Testis (tissue), 3 donors: Measurements from ENCODE around the gene CTU1. TPM values are rescaled to one million over a fixed set of nuclear protein-coding genes. Genes with fewer than 3 reads are reported as not detected.

Experiments
- DNase-seq: peaks from one replicate; pipeline ENCODE4 v3.0.0-alpha.2; 2019
- H3K27ac ChIP-seq, 2 donors: fragments of 200-600 bp; sonication (generic); one replicate each; pipeline ENCODE4 v1.5.1; 2019
- H3K27me3 ChIP-seq: fragments of 200-600 bp; sonication (generic); one replicate; pipeline ENCODE4 v1.5.1; 2019
- H3K36me3 ChIP-seq: fragments of 200-600 bp; sonication (generic); one replicate; pipeline ENCODE4 v1.5.1; 2017; ENCODE audit warnings: low read depth; ENCODE audit errors: missing control alignments
- H3K4me1 ChIP-seq: fragments of 200-600 bp; sonication (generic); one replicate; pipeline ENCODE4 v1.5.1; 2019
- H3K4me3 ChIP-seq, 2 donors: fragments of 200-600 bp; sonication (generic); one replicate each; pipeline ENCODE4 v1.5.1; 2017 to 2019
- H3K9me3 ChIP-seq: fragments of 200-600 bp; sonication (generic); one replicate; pipeline ENCODE4 v1.5.1; 2017
- POLR2A ChIP-seq: fragments of 450-650 bp; IDR thresholded peaks from one replicate; pipeline ENCODE4 v1.6.1; 2017; ENCODE audit warnings: antibody characterized with exemption, mild to moderate bottlenecking, moderate library complexity
- WGBS, 2 donors: methylation state at CpG; one replicate each; pipeline ENCODE4 v1.1.5; 2018; 5-methylcytosine and 5-hydroxymethylcytosine counted together
- intact Hi-C: fragments of 100-400 bp; cut with DNase I; formaldehyde crosslinking; loops from one replicate; pipeline ENCODE4 v1.15.1; 2023; ENCODE audit warnings: low total_unique reads
- polyA plus RNA-seq: library from polyadenylated mRNA; stranded (reverse); fragments of 350-450 nt; fragmentation: Illumina TruSeq; extraction: RNeasy Lipid Tissue Mini Kit (QIAGEN cat#74804); gene quantifications from one replicate; pipeline ENCODE4 v1.2.3, GENCODE V29; 2014; ENCODE audit warnings: low read depth, low replicate concordance; ENCODE audit not compliant: insufficient read depth
- total RNA-seq, 2 donors: library from RNA; depleted of rRNA; stranded (reverse); fragments of >200 nt; gene quantifications; one replicate each; pipeline ENCODE4 v1.2.3, GENCODE V29; 2016
- TF ChIP-seq, protein P1 (sequence below), 3 experiments: fragments of 450-650 bp in 2 of 3; fragments of 200-600 bp in 1 of 3; sonication (generic) in 1 of 3; IDR thresholded peaks; one replicate each; pipeline ENCODE4 v1.5.1; 2016 to 2019; ENCODE audit warnings: antibody characterized with exemption in 3 of 3, mild to moderate bottlenecking in 2 of 3, moderate library complexity in 1 of 3

CTU1 gene
- total and polyA plus RNA-seq, 3 donors from 2014 or later = 2.0 to 23.5 (median 17.6) TPM

DNA sequence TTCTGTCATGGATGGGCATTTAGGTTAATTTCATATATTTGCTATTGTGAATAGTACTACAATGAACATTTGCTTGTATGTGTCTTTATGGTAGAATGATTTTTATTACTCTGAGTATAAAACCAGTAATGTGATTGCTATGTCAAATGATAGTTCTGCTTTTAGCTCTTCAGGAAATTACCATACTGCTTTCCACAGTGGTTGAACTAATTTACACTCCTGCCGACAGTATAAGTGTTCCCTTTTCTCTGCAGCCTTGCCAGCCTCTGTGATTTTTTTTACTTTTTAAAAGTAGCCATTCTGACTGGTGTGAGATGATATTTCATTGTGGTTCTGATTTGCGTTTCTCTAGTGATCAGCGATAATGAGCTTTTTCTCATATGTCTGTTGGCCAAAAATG, 40.4 kb upstream of the CTU1 start:
- Histone ChIP-seq H3K4me1 (no peaks in the 10 kb centered on the region), H3K9me3 (no peaks in the 10 kb centered on the region), H3K27ac (no peak overlapping the region), H3K4me3 (no peak overlapping the region), H3K36me3 (no peaks in the 10 kb centered on the region), H3K27me3 (no peaks in the 10 kb centered on the region)
- WGBS, 2 donors = 75 to 90% methylated on average over 3 of the region's 3 CpGs
- intact Hi-C loops = no loop called here
- TF ChIP-seq, protein P1, sequence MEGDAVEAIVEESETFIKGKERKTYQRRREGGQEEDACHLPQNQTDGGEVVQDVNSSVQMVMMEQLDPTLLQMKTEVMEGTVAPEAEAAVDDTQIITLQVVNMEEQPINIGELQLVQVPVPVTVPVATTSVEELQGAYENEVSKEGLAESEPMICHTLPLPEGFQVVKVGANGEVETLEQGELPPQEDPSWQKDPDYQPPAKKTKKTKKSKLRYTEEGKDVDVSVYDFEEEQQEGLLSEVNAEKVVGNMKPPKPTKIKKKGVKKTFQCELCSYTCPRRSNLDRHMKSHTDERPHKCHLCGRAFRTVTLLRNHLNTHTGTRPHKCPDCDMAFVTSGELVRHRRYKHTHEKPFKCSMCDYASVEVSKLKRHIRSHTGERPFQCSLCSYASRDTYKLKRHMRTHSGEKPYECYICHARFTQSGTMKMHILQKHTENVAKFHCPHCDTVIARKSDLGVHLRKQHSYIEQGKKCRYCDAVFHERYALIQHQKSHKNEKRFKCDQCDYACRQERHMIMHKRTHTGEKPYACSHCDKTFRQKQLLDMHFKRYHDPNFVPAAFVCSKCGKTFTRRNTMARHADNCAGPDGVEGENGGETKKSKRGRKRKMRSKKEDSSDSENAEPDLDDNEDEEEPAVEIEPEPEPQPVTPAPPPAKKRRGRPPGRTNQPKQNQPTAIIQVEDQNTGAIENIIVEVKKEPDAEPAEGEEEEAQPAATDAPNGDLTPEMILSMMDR (IDR thresholded peaks at IDR 0.05) = no peak
- no peak for TF ChIP-seq POLR2A
- no peak for DNase-seq

DNA sequence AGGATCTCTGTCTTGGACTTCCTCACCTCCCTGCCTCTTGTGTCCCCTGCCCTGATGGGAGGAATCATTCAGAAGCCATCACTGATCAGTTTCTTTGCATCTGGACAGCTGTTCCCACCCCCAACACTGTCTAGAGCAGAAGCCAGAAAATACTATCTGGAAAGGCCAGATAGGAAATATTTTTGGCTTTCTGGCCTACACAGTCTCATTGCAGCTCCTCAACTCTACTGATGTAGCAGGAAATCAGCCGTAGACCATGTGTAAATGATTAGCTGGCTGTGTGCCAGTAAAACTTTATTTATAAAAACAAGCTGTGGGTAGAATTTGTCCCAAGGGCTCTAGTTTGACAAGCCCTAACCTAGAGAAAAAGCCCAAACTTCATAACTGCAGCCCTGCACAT, 39.5 kb upstream of the CTU1 start:
- no peak for TF ChIP-seq POLR2A
- TF ChIP-seq, protein P1 (IDR thresholded peaks at IDR 0.05) = no peak
- no peak overlapping the region for H3K4me3 ChIP-seq
- no peaks in the 10 kb centered on the region for H3K4me1 ChIP-seq
- H3K9me3 ChIP-seq = no peaks in the 10 kb centered on the region
- H3K27ac ChIP-seq = no peak overlapping the region
- intact Hi-C loops = no loop called here
- H3K36me3 ChIP-seq = no peaks in the 10 kb centered on the region
- no peaks in the 10 kb centered on the region for H3K27me3 ChIP-seq
- 38 to 50% methylated on average over 1 of the region's 1 CpG for WGBS, 2 donors
- no peak for DNase-seq

DNA sequence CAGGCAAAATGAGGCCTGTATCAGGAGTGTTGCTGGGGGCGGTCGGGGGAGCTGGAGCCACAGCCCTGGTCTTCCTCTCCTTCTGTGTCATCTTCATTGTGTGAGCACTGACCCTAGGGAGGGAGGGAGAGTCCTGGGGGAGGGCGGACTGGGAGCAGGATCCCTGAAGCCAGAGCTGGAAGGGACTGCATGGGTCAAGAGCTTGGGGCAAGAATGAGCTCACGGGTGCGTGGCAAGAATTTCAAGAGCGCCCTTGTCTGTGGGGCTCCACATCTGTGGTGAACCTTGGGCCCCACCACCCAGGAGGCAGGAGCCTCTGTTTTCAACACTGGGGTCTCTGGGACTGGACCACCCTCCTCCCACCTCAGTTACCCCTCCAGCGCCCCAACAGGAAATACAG, 38.5 kb upstream of the CTU1 start:
- no peaks in the 10 kb centered on the region for H3K4me1 ChIP-seq

DNA sequence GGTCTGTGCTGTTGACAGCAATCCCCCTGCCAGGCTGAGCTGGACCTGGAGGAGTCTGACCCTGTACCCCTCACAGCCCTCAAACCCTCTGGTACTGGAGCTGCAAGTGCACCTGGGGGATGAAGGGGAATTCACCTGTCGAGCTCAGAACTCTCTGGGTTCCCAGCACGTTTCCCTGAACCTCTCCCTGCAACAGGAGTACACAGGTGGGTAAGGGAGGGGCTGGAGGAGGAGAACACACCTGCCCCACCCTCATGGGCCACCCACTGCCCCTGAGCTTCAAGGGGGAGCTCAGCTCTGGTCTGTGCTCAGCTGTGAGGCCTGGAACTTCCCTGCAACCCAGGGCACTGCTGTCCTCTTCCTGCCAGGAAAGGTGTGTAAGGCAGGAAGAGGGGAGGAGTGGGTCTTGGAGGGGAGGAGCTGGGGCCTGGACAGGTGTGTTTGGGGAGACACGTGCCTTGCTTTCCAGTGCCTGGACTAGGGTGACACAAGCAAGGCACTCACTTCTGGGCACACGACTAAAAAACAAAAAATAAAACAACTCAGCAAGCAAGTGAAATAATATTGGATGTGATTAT, 37.8 kb upstream of the CTU1 start:
- H3K27ac ChIP-seq = no peak overlapping the region
- H3K9me3 ChIP-seq = no peaks in the 10 kb centered on the region
- 85 to 93% methylated on average over 4 of the region's 4 CpGs for WGBS, 2 donors
- no peaks in the 10 kb centered on the region for H3K36me3 ChIP-seq
- no peak overlapping the region for H3K4me3 ChIP-seq
- no peaks in the 10 kb centered on the region for H3K4me1 ChIP-seq
- no peaks in the 10 kb centered on the region for H3K27me3 ChIP-seq
- no peak for TF ChIP-seq POLR2A
- TF ChIP-seq, protein P1 (IDR thresholded peaks at IDR 0.05) = no peak
- DNase-seq = no peak
- intact Hi-C loops = no loop called here

More for the DNA sequence above, 38.5 kb upstream of the CTU1 start:
- no peak overlapping the region for H3K4me3 ChIP-seq
- intact Hi-C loops = no loop called here
- no peak for DNase-seq
- H3K27me3 ChIP-seq = no peaks in the 10 kb centered on the region
- no peaks in the 10 kb centered on the region for H3K36me3 ChIP-seq
- H3K27ac ChIP-seq = no peak overlapping the region
- H3K9me3 ChIP-seq = no peaks in the 10 kb centered on the region
- no peak for TF ChIP-seq POLR2A
- TF ChIP-seq, protein P1 (IDR thresholded peaks at IDR 0.05) = no peak
- WGBS, 2 donors = 83 to 94% methylated on average over 6 to 7 of the region's 7 CpGs

DNA sequence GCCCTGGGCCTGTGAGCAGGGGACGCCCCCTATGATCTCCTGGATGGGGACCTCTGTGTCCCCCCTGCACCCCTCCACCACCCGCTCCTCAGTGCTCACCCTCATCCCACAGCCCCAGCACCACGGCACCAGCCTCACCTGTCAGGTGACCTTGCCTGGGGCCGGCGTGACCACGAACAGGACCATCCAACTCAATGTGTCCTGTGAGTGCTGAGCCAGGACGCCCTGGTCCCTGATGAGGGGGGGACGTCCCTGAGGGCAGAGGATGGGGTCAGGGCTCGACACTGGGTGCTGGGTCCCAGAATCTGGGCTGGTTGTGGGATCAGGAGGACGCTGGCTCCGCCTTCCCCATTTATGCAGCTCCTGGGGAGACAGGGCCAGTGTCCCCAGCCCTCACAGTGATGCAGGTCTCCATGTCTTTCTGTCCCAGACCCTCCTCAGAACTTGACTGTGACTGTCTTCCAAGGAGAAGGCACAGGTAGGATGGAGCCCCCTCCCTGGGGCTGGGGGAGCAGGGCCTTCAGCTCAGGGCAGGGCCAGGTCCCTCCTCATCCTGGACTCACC, 36.4 kb upstream of the CTU1 start:
- Histone ChIP-seq H3K36me3 (no peaks in the 10 kb centered on the region), H3K4me1 (no peaks in the 10 kb centered on the region), H3K27me3 (no peaks in the 10 kb centered on the region), H3K4me3 (no peak overlapping the region), H3K27ac (no peak overlapping the region), H3K9me3 (no peaks in the 10 kb centered on the region)
- TF ChIP-seq POLR2A = no peak
- TF ChIP-seq, protein P1 (IDR thresholded peaks at IDR 0.05) = no peak
- 89% methylated on average over 11 of the region's 11 CpGs; no CpG with 5 or more reads in 1 of the 2 donors for WGBS, 2 donors
- intact Hi-C loops = no loop called here
- DNase-seq = no peak
